Natural killer cell (primary cell): ENCODE results near the gene TTC7B. TPM values are rescaled to one million over a fixed set of nuclear protein-coding genes. Genes with fewer than 3 reads are reported as not detected.

Source experiments
- ATAC-seq, 3 donors: fragments of 150-1000 bp in 2 of 3; fragments of 200-7000 bp in 1 of 3; cut with Tn5 transposase; 1 replicate in 1 of 3; 2 replicates in 2 of 3; pipeline ENCODE4 v1.10.0; 2021; ENCODE audit warnings: mild to moderate bottlenecking in 2 of 3, moderate library complexity in 2 of 3
- DNase-seq, 2 donors: peaks; one replicate each; pipeline versions ENCODE4 v3.0.0 to v3.0.0-alpha.2; 2013 to 2021; ENCODE audit warnings: mixed read lengths in 1 of 2
- H3K27ac ChIP-seq: one replicate; pipeline ENCODE4 v1.5.1; 2013; ENCODE audit warnings: mild to moderate bottlenecking, low read length
- H3K27me3 ChIP-seq: one replicate; pipeline ENCODE4 v1.6.1; 2013; ENCODE audit warnings: low read length; ENCODE audit not compliant: control insufficient read depth, insufficient read depth
- H3K36me3 ChIP-seq: one replicate; pipeline ENCODE4 v1.6.1; 2013; ENCODE audit warnings: low read length; ENCODE audit not compliant: control insufficient read depth, insufficient read depth
- H3K4me1 ChIP-seq: one replicate; pipeline ENCODE4 v1.6.1; 2013; ENCODE audit warnings: low read length; ENCODE audit not compliant: control insufficient read depth, insufficient read depth
- H3K4me3 ChIP-seq: one replicate; pipeline ENCODE4 v1.5.1; 2013; ENCODE audit warnings: low read length
- H3K9me3 ChIP-seq: one replicate; pipeline ENCODE4 v1.6.1; 2013; ENCODE audit warnings: low read length; ENCODE audit not compliant: control insufficient read depth, insufficient read depth
- H3K27ac Mint-ChIP-seq, 2 donors: one replicate each; pipeline ENCODE4 v1.8.0; 2022; ENCODE audit warnings: mild to moderate bottlenecking in 2 of 2, mixed read lengths in 2 of 2, moderate library complexity in 1 of 2
- H3K27me3 Mint-ChIP-seq, 2 donors: one replicate each; pipeline ENCODE4 v1.8.0; 2022; ENCODE audit warnings: low read depth in 2 of 2, mixed read lengths in 2 of 2
- H3K36me3 Mint-ChIP-seq: one replicate; pipeline ENCODE4 v1.8.0; 2022; ENCODE audit warnings: mixed read lengths
- H3K4me1 Mint-ChIP-seq, 2 donors: one replicate each; pipeline ENCODE4 v1.8.0; 2022; ENCODE audit warnings: mixed read lengths in 2 of 2
- H3K4me3 Mint-ChIP-seq: one replicate; pipeline ENCODE4 v1.8.0; 2022; ENCODE audit warnings: mild to moderate bottlenecking, moderate library complexity, mixed read lengths
- H3K9me3 Mint-ChIP-seq, 2 donors: one replicate each; pipeline ENCODE4 v1.8.0; 2022; ENCODE audit warnings: mixed read lengths in 2 of 2
- WGBS: methylation state at CpG from one replicate; pipeline ENCODE4 v1.1.7; 2013; ENCODE audit warnings: missing lambda C conversion rate; ENCODE audit not compliant: insufficient coverage; 5-methylcytosine and 5-hydroxymethylcytosine counted together
- intact Hi-C: fragments of 100-400 bp; cut with micrococcal nuclease; formaldehyde crosslinking; loops from one replicate; pipeline ENCODE4 v1.14.2; 2022
- total RNA-seq, 4 donors: library from RNA; stranded (reverse); fragments of 120-200 nt in 1 of 4; gene quantifications; one replicate each; pipeline versions ENCODE4 v1.2.3 to v1.2.4, GENCODE V29; 2013 to 2022
- TF ChIP-seq, protein P1 (sequence below): fragments of 200-600 bp; IDR thresholded peaks from one replicate; pipeline ENCODE4 v1.8.0; 2022; ENCODE audit warnings: antibody characterized with exemption

The TTC7B gene
- total RNA-seq, 3 donors from 2014 or later (not counting 1 experiment from before 2014, with no cell fraction given): 1.7 to 17.2 (median 5.9) TPM

GRCh38 chr14:90535556-90536090, 280.6 kb downstream of the TTC7B start:
- H3K4me1 ChIP-seq: peaks cover 10% of the 10 kb centered on the region
- intact Hi-C loops: no loop called here
- WGBS: 93% methylated on average over 14 of the region's 14 CpGs
- H3K27ac Mint-ChIP-seq: no peak overlapping the region
- H3K4me3 Mint-ChIP-seq: no peak overlapping the region
- peaks cover 0 to 5% of the 10 kb centered on the region in 2 donors for H3K27me3 Mint-ChIP-seq
- no peak overlapping the region for H3K27ac ChIP-seq
- no peaks in the 10 kb centered on the region for H3K27me3 ChIP-seq
- DNase-seq (no peak), ATAC-seq (no peak)
- no peaks in the 10 kb centered on the region for H3K36me3 ChIP-seq
- no peaks in the 10 kb centered on the region for H3K9me3 Mint-ChIP-seq
- H3K4me3 ChIP-seq: no peak overlapping the region
- TF ChIP-seq, protein P1, sequence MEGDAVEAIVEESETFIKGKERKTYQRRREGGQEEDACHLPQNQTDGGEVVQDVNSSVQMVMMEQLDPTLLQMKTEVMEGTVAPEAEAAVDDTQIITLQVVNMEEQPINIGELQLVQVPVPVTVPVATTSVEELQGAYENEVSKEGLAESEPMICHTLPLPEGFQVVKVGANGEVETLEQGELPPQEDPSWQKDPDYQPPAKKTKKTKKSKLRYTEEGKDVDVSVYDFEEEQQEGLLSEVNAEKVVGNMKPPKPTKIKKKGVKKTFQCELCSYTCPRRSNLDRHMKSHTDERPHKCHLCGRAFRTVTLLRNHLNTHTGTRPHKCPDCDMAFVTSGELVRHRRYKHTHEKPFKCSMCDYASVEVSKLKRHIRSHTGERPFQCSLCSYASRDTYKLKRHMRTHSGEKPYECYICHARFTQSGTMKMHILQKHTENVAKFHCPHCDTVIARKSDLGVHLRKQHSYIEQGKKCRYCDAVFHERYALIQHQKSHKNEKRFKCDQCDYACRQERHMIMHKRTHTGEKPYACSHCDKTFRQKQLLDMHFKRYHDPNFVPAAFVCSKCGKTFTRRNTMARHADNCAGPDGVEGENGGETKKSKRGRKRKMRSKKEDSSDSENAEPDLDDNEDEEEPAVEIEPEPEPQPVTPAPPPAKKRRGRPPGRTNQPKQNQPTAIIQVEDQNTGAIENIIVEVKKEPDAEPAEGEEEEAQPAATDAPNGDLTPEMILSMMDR: no peak
- no peaks in the 10 kb centered on the region for H3K36me3 Mint-ChIP-seq
- peaks cover 0 to 16% of the 10 kb centered on the region in 2 donors for H3K4me1 Mint-ChIP-seq
- H3K9me3 ChIP-seq: no peaks in the 10 kb centered on the region

GRCh38 chr14:90534838-90535555, 281.2 kb downstream of the TTC7B start:
- TF ChIP-seq, protein P1: no peak
- no peak for DNase-seq
- H3K27ac Mint-ChIP-seq: no peak overlapping the region
- H3K36me3 Mint-ChIP-seq: no peaks in the 10 kb centered on the region
- Histone ChIP-seq H3K27me3 (no peaks in the 10 kb centered on the region), H3K4me3 (no peak overlapping the region), H3K4me1 (peaks cover 10% of the 10 kb centered on the region), H3K9me3 (no peaks in the 10 kb centered on the region), H3K36me3 (no peaks in the 10 kb centered on the region), H3K27ac (no peak overlapping the region)
- no peak for ATAC-seq
- H3K9me3 Mint-ChIP-seq: no peaks in the 10 kb centered on the region
- H3K4me3 Mint-ChIP-seq: no peak overlapping the region
- intact Hi-C loops: no loop called here
- H3K4me1 Mint-ChIP-seq: peaks cover 0 to 16% of the 10 kb centered on the region in 2 donors
- peaks cover 0 to 5% of the 10 kb centered on the region in 2 donors for H3K27me3 Mint-ChIP-seq
- WGBS: 84% methylated on average over 17 of the region's 17 CpGs

GRCh38 chr14:90534091-90534837, 282.0 kb downstream of the TTC7B start:
- 54% methylated on average over 19 of the region's 19 CpGs for WGBS
- Histone ChIP-seq H3K4me1 (peaks cover 10% of the 10 kb centered on the region), H3K27me3 (no peaks in the 10 kb centered on the region), H3K4me3 (no peak overlapping the region), H3K36me3 (no peaks in the 10 kb centered on the region), H3K9me3 (no peaks in the 10 kb centered on the region), H3K27ac (no peak overlapping the region)
- Mint-ChIP-seq H3K9me3 (no peaks in the 10 kb centered on the region), H3K27ac (no peak overlapping the region), H3K4me3 (no peak overlapping the region), H3K36me3 (no peaks in the 10 kb centered on the region), H3K27me3 (peaks cover 0 to 5% of the 10 kb centered on the region in 2 donors), H3K4me1 (peaks cover 0 to 16% of the 10 kb centered on the region in 2 donors)
- DNase-seq (no peak), ATAC-seq (no peak)
- intact Hi-C loops: no loop called here
- TF ChIP-seq, protein P1: no peak
